Right lung (tissue), 5 donors: ENCODE measurements around the gene DNAJB8. TPM values are rescaled to one million over a fixed set of nuclear protein-coding genes. Genes with fewer than 3 reads are reported as not detected.

ENCODE experiments used
- DNase-seq, 2 donors: peaks; one replicate each; pipeline ENCODE4 v3.0.0-alpha.2; 2013
- polyA plus RNA-seq, 5 donors: library from polyadenylated mRNA; unstranded; fragments of 120-200 nt; gene quantifications; one replicate each; pipeline versions ENCODE4 v1.2.1 to v1.2.3, GENCODE V29; 2013; ENCODE audit warnings: inconsistent platforms in 1 of 5, low replicate concordance in 1 of 5; ENCODE audit not compliant: insufficient read length in 5 of 5, insufficient read depth in 1 of 5

Gene DNAJB8
- polyA plus RNA-seq, 5 donors = not detected

- DNase-seq = no peak
These were observed 1.6 kb upstream of the DNAJB8 start for GRCh38 chr3:128468285-128468790.

- no peak for DNase-seq
These were observed 2.0 kb downstream of the DNAJB8 start for GRCh38 chr3:128464702-128465101.

DNA sequence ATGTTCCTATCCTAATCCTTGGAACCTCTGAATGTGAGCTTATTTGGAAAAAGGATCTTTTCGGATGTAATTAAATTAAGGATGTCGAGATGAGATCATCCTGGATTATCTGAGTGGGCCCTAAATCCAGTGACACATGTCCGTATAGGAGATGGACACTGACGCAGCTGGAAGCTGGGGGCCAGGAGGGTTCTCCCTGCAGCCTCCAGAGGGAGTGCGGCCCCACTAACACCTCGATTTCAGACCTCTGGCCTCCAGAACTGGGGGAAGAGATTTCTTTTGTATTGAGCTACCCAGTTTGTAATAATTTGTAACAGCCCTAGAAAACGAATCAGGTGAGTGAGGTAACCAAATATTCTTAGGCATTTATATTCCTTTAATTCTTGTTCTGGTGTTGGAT lies 2.5 kb downstream of the DNAJB8 start:
- DNase-seq = no peak

DNA sequence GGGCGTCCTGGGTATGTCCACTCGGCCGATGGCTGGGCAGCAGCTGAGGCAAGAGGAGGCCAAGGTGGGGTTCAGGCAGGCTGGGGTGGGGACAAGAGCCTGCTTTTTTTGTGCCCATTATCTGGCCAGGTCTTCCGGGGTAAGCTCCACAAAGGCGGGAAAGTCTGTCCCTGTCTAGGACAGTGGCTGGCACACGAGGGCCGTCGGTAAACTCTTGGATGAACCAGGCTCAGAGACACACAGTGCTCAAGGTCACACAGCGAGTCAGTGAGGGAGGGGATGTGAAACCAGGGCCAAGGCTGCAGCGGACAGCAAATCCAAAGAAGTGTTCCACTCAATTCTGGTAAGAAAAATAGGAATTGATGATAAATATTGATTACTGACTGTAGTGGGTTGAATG lies 2.9 kb downstream of the DNAJB8 start:
- no peak for DNase-seq

- no peak for DNase-seq
These were observed 3.3 kb downstream of the DNAJB8 start for GRCh38 chr3:128463354-128463753.

DNA sequence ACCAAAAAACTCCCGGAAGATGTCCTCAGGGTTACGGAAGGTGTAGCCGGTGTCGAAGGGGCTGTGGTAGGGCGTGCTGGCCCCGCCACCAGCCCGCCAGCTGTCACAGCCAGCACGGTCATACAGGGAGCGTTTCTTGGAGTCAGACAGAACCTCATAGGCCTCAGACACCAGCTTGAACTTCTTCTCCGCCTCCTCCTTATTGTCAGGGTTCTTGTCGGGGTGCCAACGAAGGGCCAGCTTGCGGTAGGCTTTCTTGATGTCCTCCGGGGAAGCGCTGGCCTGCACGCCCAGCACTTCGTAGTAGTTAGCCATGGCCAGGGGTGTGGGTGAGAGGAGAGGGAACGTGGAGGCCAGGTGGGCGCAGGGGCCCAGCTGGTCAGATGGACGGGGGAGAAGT lies 3.8 kb downstream of the DNAJB8 start:
- peak; percentile 88 to 92 for DNase-seq

DNA sequence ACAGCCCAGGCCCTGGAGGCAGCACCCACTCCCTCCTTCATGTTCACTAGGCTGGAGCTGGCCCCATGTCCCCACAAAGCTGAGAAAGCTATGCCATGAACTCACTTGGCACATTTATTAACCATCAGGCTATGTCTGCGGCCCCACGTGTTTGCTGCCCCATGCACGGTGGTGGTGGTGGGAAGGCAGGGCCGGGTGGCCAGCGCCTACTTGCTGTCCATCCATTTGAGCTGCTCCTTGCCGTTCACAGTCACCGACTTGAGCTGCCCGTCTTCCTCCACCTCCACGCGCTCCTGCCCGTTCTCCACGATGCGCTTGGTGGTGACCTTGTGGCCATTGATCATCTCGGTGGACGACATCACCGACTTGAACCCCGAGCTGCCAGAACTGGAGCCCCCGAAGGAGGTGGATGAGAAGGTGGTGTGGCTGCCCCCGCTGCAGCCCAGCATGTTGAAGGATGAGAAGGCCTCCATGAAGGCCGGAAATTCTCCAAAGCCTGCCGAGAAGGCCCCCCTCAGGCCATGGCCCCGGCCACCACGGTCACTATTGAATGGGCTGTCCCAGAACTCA lies 4.3 kb downstream of the DNAJB8 start:
- no peak for DNase-seq

DNA sequence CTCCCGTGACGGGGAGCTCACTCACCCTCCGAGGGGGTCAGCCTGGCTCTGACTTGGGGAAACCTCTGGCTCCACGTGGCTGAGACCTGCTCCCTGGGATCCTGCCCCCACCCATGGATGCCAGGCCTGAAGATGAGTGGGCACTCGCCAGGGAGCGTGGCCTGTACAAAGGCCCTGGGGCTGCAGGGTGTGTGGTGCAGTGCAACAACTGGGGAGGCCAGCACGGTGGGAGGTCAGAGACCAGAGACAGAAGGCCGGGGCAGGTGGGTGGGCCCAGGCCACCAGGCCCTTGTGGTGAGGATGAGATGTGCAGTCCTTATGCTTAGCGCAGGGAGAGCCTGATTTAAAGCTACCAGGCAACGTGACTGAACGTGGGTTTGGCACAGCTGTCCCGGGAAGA lies 5.0 kb downstream of the DNAJB8 start:
- DNase-seq = no peak

- no peak for DNase-seq
These were observed 7.2 kb downstream of the DNAJB8 start for GRCh38 chr3:128459461-128459820.

DNA sequence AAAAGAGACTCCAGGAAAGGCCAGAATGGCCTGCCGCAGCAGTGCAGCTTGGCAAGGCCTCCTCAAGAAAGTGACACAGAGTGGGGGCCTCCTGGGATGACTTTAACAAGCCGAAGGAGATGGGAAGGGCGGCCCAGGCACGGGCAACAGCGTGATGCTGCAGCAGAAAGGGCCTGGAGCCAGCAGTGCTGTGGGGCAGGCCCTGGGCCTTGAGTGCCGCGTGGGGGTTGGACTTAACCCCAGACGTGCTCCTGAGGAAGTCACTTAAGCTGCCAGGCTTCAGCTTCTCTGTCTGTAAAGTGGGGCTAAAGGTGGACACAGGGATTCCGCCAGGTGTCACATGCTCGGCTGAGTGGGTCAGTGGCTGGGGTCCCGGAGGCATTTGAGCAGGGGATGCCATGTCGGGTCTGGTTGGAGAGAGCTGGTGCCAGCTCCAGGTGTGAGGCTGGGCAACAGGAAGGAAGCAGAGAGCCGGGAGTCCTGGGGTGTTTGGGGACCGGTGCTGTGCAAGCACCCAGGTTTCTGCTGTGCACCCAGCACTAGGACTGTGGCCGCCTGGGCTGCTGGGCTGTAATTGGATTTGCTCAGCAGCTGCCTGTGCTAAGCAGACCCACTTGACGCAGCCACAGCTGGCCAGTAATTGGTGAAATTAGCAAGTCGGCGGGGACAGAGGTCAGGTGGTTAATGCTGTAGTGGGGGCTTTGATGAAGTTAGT lies 7.8 kb downstream of the DNAJB8 start:
- DNase-seq = no peak

GRCh38 chr3:128457937-128458336 lies 8.8 kb downstream of the DNAJB8 start:
- DNase-seq = no peak

DNA sequence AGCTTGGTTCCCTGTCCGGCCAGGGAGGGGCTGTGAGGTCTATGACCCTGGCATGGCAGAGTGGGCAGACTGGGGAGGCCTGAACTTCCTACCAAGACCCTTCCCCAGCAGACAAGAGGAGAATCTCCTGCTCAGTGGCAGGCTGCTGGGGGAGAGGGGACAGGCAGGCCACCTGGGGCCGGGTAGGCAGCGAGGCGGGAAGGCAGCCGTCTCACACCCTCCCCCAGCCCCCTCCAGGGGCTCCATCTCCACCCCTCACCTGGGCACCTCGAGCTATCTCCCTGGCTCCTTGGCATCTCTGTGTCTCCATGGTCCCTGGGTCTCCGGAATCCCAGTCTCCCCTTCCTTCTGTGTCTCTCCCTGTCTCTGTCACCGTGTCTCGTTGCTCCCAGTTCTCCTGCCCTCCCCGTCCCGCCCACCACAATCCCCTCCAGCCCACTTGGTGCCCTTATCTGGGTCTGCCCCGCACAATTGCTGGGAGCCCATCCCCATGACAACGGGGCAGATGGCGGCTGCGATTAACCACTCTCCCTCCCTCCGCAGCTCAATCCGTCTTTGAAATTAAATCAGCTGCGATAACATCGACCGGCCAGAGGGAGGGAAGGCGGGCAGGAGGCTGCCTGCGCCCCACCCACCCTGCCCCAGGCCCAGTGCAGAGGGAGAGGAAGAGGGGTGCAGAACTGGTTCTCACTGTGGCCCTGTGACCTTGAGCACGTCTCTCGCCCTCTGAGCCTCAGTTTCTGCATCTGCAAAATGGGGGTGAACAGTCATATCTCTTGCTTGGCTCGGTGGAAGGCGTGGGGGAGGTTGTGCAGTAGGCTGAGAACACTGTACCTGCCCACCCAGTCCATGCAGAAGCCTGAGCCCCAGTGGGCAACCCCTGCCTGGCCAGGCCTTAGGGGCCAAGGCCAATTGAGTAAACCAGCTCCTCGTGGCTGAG lies 9.6 kb downstream of the DNAJB8 start:
- no peak for DNase-seq

DNA sequence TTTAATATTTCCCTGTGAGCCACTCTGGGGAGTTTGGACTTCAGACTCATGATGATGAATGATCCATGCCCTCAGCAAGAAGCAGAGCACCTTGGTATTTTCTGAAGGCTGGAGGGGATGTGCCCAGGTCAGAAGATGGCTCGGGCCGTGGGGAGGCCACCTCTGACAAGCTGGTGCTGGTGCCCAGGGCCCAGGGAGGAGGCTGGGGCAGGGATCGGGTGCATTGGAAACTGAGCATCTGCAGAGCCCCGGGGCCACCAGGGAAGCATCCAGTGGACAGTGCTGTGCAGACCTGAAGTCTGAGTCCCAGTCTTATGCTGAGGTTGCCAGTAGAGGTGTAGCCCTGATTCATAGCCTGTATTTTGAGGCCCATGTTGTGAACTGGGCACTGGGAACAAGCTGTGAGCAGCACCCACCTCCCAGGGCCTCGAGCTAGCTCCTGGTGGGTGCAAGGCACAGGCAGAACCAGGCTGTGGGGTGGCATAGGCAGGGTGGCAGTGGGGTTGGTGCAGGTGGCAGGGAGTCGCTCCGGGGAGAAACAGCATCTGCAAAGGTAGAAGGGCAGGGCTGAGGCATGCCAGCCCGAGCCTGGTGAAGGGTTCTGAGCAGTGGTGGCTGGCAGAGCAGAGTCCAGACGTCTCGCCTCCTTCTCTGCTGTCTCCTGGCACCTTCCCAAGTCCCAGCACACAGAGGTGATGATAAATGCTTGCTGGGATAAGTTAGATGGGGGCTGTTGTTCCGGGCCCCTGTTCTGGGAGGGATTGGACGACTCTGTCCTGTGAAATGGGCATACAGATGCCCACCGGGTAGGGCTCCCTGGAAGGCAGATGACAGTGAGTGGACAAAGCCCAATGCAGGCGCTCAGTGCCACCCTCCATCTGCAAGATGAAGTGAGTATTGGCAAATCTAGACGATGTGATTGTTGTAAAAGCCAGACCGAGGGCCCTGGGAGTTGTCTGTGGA lies 10.6 kb downstream of the DNAJB8 start:
- no peak for DNase-seq

DNA sequence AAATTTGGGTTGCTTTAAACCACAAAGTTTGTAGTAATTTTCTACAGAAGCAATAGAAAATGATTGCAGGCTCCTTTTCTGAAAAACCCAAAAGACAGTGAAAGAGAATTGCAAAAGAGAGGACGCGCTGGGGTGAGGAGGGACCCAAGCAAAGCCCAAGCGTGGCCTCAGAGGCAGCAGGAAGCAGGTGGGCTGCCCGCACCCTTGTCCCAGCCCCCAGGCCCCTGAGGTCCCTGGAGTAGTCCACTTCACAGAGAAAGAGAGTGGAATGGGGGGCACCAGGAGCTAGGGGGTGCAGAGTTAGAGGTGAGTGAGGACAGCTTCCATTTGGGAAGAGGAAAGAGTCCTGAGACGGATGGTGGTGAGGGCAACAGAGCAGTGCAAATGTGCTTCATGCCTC lies 11.6 kb downstream of the DNAJB8 start:
- DNase-seq = no peak

DNA sequence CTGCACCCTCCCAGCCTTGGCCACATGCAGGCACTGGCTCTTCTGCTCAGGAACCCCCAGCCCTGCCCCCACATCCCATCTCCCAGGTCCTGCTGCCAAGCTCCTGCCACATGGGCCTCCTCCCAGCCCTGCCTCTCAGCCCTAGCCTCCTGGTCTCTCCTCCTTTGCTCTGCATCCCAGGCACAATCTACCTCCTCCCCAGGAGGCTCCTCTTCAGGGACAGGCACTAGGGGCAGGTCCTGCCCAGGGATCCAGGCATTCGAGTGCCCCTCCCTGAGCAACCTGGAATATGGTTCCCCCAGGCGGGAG lies 12.4 kb downstream of the DNAJB8 start:
- no peak for DNase-seq

DNA sequence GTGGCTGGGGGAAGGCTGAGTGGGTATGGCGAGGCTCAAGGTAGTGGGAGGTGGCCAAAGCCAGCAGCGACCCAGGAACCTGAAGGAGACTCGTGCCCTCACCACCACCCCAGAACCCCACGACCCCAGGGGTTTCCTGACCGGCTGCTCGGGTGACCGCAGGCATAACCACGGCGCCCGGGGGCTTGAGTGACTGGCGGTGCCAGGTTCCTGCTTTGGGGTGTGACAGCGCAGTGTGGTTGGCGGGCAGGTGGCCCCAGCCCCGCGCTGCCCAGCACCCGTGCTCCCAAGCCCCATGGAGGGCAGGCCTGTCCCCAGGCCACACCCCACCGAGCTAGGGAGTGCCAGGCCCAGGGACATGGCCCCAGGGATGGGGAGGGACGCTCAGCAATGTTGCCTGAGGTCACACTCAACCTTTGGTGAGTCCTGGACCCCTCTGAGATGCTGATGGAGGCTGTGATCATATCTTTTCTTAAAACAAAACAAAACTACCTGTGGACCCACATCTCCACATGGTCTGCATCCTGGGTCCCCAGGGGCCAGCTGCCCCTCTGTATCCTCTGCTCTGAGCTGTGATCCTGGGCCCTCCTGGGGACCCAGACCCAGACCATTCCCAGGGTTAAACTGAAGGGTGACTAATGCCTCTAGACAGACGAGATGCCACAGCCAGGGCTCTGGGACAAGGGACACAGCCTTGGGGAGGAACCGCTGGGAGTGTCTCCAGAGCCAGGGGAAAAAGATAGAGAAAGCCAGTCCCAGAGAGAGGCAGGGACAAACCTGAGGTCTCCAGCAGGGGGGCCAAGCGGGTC lies 13.0 kb downstream of the DNAJB8 start:
- no peak for DNase-seq

- DNase-seq = no peak
These were observed 13.9 kb downstream of the DNAJB8 start for GRCh38 chr3:128452678-128453275.

DNA sequence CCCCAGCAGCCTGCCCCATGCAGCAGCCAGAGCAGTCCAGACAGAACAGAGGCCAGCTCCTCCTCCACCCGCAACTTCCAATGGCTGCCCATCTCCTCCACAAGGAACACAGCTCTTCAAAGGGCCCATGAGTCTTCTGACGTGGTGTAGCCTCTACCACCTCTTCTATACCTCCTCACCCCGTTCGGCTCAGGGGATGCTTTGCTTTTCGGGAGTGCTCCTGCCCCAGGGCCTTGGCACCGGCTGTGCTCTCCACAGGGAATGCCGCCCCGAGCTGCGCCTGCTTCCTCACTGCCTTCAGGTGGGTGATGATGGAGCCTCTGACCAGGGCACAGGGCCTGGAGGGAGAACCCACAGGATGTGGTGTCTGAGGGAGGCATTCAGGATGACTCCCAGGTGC lies 14.6 kb downstream of the DNAJB8 start:
- DNase-seq = no peak

- no peak for DNase-seq
These were observed 17.5 kb downstream of the DNAJB8 start for GRCh38 chr3:128449111-128449638.

DNA sequence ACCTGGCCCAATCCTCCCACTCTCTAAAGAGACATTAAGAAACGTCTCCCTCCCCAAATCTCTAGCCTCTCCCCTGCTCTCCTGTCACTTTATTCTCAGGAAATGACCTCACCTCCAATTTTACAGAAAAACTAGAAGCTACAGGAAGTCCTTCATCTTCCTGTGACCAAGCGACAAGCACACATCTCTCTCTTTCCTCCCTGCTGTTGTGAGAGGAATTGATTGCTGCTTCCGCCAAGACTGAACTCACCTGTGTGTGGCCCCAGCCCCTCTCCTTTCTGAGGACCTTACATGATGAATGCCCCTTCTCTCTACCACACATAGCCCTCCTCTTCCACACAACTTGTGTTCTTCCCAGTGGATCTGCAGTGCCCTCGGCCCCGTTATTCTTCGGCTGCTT lies 18.2 kb downstream of the DNAJB8 start:
- no peak for DNase-seq
